Putamen (tissue), 1 donor: ENCODE data around the gene NEK1.
"Not testable (repeated sequence)": the region's sequence is repeated elsewhere in the genome, so short reads cannot be mapped to it uniquely, and the experiment has no call there.

Experiments used
- DNase-seq: peaks from one replicate; pipeline ENCODE4 v3.0.0-alpha.2; 2016; ENCODE audit warnings: low spot score

Gene NEK1

GRCh38 chr4:169626331-169627282 lies 14.2 kb upstream of the NEK1 start:
- no peak for DNase-seq

- DNase-seq = no peak
These were observed 13.5 kb upstream of the NEK1 start for GRCh38 chr4:169625886-169626285.

GRCh38 chr4:169624012-169624411 lies 11.6 kb upstream of the NEK1 start:
- DNase-seq = not testable (repeated sequence)

GRCh38 chr4:169622566-169622965 lies 10.2 kb upstream of the NEK1 start:
- DNase-seq = no peak

GRCh38 chr4:169621731-169622492 lies 9.5 kb upstream of the NEK1 start:
- no peak for DNase-seq

GRCh38 chr4:169620880-169621248 lies 8.5 kb upstream of the NEK1 start:
- no peak for DNase-seq

GRCh38 chr4:169619958-169620879 lies 7.8 kb upstream of the NEK1 start, which contains the start of gene CLCN3:
Gene CLCN3, plus strand, starts transcription at chr4:169620578. Its CDS starts 15,351 bp downstream, at chr4:169635929.
- DNase-seq = peak; percentile 99

- DNase-seq = peak; percentile 59
These were observed 7.2 kb upstream of the NEK1 start for GRCh38 chr4:169619518-169619957.

GRCh38 chr4:169618986-169619385 lies 6.6 kb upstream of the NEK1 start:
- DNase-seq = no peak

- no peak for DNase-seq
These were observed 5.9 kb upstream of the NEK1 start for GRCh38 chr4:169618286-169618685.

- DNase-seq = no peak
These were observed 4.9 kb upstream of the NEK1 start for GRCh38 chr4:169617306-169617705.

- DNase-seq = no peak
These were observed 4.5 kb upstream of the NEK1 start for GRCh38 chr4:169616846-169617245.

- DNase-seq = no peak
These were observed 3.2 kb upstream of the NEK1 start for GRCh38 chr4:169615467-169616106.

GRCh38 chr4:169612871-169613859 lies 782 bp upstream of the NEK1 start:
- DNase-seq = peak; percentile 89

GRCh38 chr4:169611157-169611556 lies 1.2 kb downstream of the NEK1 start:
- DNase-seq = no peak

GRCh38 chr4:169604903-169605331 lies 7.5 kb downstream of the NEK1 start:
- DNase-seq = no peak

- no peak for DNase-seq
These were observed 8.1 kb downstream of the NEK1 start for GRCh38 chr4:169604131-169604900.

- no peak for DNase-seq
These were observed 9.1 kb downstream of the NEK1 start for GRCh38 chr4:169603312-169603711.
